Measurements from ENCODE around the gene KCNMA1.

GRCh38 chr10:77555591-77556212 lies 81.9 kb downstream of the KCNMA1 start:
- no peak for TF ChIP-seq HDAC2 (IDR thresholded peaks at IDR 0.05)
- TF ChIP-seq MAX (IDR thresholded peaks at IDR 0.05; ENCODE audit: low read depth, low read length) = no peak
- no peak for TF ChIP-seq BRCA1 (IDR thresholded peaks at IDR 0.05; ENCODE audit: low read depth, low read length)
- TF ChIP-seq POLR2A (IDR thresholded peaks at IDR 0.05; ENCODE audit: low read depth, low read length) = no peak
- no peak for TF ChIP-seq ATF3 (IDR thresholded peaks at IDR 0.05; ENCODE audit: borderline replicate concordance, extremely low read depth, low read depth, low read length)
- no peak for TF ChIP-seq CTCF (IDR thresholded peaks at IDR 0.05 in 2 of 3, conservative IDR thresholded peaks at IDR 0.05 in 1 of 3; ENCODE audit: control insufficient read depth in 2 of 3, extremely low read depth in 1 of 3, insufficient read depth in 1 of 3, low read depth in 3 of 3, low read length in 3 of 3)
- TF ChIP-seq CHD4 (IDR thresholded peaks at IDR 0.05) = no peak
- TF ChIP-seq TCF3 (IDR thresholded peaks at IDR 0.05; ENCODE audit: borderline replicate concordance, insufficient read depth, low read depth, low read length) = no peak
- no peak for TF ChIP-seq ELK1 (IDR thresholded peaks at IDR 0.05; ENCODE audit: low read depth, low read length)
- TF ChIP-seq MEF2B (IDR thresholded peaks at IDR 0.05; ENCODE audit: partially characterized antibody, poor library complexity, severe bottlenecking) = no peak
- no peak for TF ChIP-seq ZNF24 (IDR thresholded peaks at IDR 0.05)
- no peak for TF ChIP-seq USF2 (IDR thresholded peaks at IDR 0.05; ENCODE audit: borderline replicate concordance, low read depth, low read length)
- no peak for TF ChIP-seq BCL3 (IDR thresholded peaks at IDR 0.05; ENCODE audit: borderline replicate concordance, insufficient read depth, low read depth, low read length, poor library complexity, severe bottlenecking)
